A549 (cell line): ENCODE measurements around the gene DOCK9. TPM values are rescaled to one million over a fixed set of nuclear protein-coding genes. Genes with fewer than 3 reads are reported as not detected.
A peak's percentile ranks its signal among the peaks of the same experiment; 100 is the strongest.

ENCODE experiments used
- ATAC-seq, 2 experiments: fragments of 200-7000 bp in 1 of 2; fragments of >200 bp in 1 of 2; cut with Nextera tagmentation in 1 of 2; cut with Tn5 transposase in 1 of 2; 3 replicates each; pipeline versions ENCODE4 v1.8.0 to v1.9.1; 2018 to 2020; ENCODE audit warnings: mild to moderate bottlenecking in 1 of 2, moderate library complexity in 1 of 2
- CTCF ChIA-PET: fragments of 300-600 bp; sonication (Branson Sonifier 250); formaldehyde crosslinking; extraction: SDS; loops from one replicate; lab custom pipeline; 2021; ENCODE audit warnings: antibody characterized with exemption, inconsistent platforms; lab: Yijun Ruan, JAX
- POLR2A ChIA-PET: fragments of 350-600 bp; formaldehyde crosslinking; extraction: SDS; loops from one replicate; lab custom pipeline; 2021; ENCODE audit warnings: antibody characterized with exemption, inconsistent platforms; lab: Yijun Ruan, JAX
- DNase-seq, 2 experiments: peaks; one replicate each; pipeline versions ENCODE4 v3.0.0 to v3.0.0-alpha.2; 2011 to 2016; ENCODE audit warnings: low read depth in 1 of 2, low spot score in 1 of 2
- FAIRE-seq: peaks from 2 replicates; lab custom pipeline; 2011; peaks lifted over from hg19 to GRCh38; lab: Jason Lieb, UNC
- H3K27ac ChIP-seq, 2 experiments: fragments of >200 bp; sonication (Bioruptor Twin); formaldehyde crosslinking; 3 replicates each; pipeline ENCODE4 v1.5.1; 2016 to 2017
- H3K4me1 ChIP-seq: fragments of >200 bp; sonication (Bioruptor Twin); formaldehyde crosslinking; 3 replicates; pipeline ENCODE4 v1.6.1; 2016
- H3K4me2 ChIP-seq: fragments of >200 bp; sonication (Bioruptor Twin); formaldehyde crosslinking; 3 replicates; pipeline ENCODE4 v1.6.1; 2016
- H3K4me3 ChIP-seq: fragments of >200 bp; sonication (Bioruptor Twin); formaldehyde crosslinking; 3 replicates; pipeline ENCODE4 v1.5.1; 2016
- H3K9me3 ChIP-seq: fragments of >200 bp; sonication (Bioruptor Twin); formaldehyde crosslinking; 3 replicates; pipeline ENCODE4 v1.6.1; 2016
- EP300 ChIP-seq, 2 experiments: fragments of >200 bp; sonication (Bioruptor Twin); formaldehyde crosslinking; IDR thresholded peaks; 2 replicates in 1 of 2; 3 replicates in 1 of 2; pipeline ENCODE4 v1.6.1; 2016 to 2017
- ESRRA ChIP-seq: fragments of 150-350 bp; IDR thresholded peaks from 2 replicates; pipeline ENCODE4 v1.6.1; 2014; ENCODE audit warnings: mild to moderate bottlenecking, low read length, borderline replicate concordance
- FOXS1 ChIP-seq: fragments of 250-450 bp; sonication (Bioruptor Pico); IDR thresholded peaks from 2 replicates; pipeline ENCODE4 v1.5.0; 2020; ENCODE audit warnings: mild to moderate bottlenecking, moderate library complexity
- GATA3 ChIP-seq: IDR thresholded peaks from 2 replicates; pipeline ENCODE4 v1.6.1; 2012; ENCODE audit warnings: borderline replicate concordance
- HOXB13 ChIP-seq: fragments of 250-450 bp; sonication (Bioruptor Pico); IDR thresholded peaks from 2 replicates; pipeline ENCODE4 v1.5.0; 2020; ENCODE audit warnings: low read depth, mild to moderate bottlenecking, moderate library complexity
- HOXB5 ChIP-seq: fragments of 250-450 bp; sonication (Bioruptor Pico); IDR thresholded peaks from 2 replicates; pipeline ENCODE4 v1.5.0; 2020; ENCODE audit warnings: mild to moderate bottlenecking, moderate library complexity
- KDM1A ChIP-seq: fragments of 200-600 bp; sonication (generic); IDR thresholded peaks from 2 replicates; pipeline ENCODE4 v1.6.1; 2016; ENCODE audit warnings: low read depth, mild to moderate bottlenecking
- KDM5A ChIP-seq: fragments of 200-600 bp; sonication (generic); IDR thresholded peaks from 2 replicates; pipeline ENCODE4 v1.6.1; 2016; ENCODE audit warnings: antibody characterized with exemption, mild to moderate bottlenecking
- MAFK ChIP-seq: fragments of 450-650 bp; IDR thresholded peaks from 2 replicates; pipeline ENCODE4 v1.6.1; 2014; ENCODE audit not compliant: partially characterized antibody
- NFE2L2 ChIP-seq: fragments of 150-350 bp; conservative IDR thresholded peaks from 2 replicates; pipeline ENCODE4 v1.6.1; 2014; ENCODE audit warnings: low read length
- PHF8 ChIP-seq: fragments of 200-600 bp; sonication (generic); IDR thresholded peaks from 2 replicates; pipeline ENCODE4 v1.6.1; 2016; ENCODE audit warnings: low read depth, mild to moderate bottlenecking, antibody characterized with exemption, moderate library complexity, borderline replicate concordance
- SMC3 ChIP-seq: fragments of >200 bp; sonication (Bioruptor Twin); formaldehyde crosslinking; IDR thresholded peaks from 3 replicates; pipeline ENCODE4 v1.6.1; 2018; ENCODE audit warnings: inconsistent platforms
- ZC3H11A ChIP-seq: fragments of 450-650 bp; IDR thresholded peaks from 2 replicates; pipeline ENCODE4 v1.6.1; 2014; ENCODE audit warnings: antibody characterized with exemption, mild to moderate bottlenecking
- ZFP36 ChIP-seq: fragments of 450-650 bp; IDR thresholded peaks from 2 replicates; pipeline ENCODE4 v1.6.1; 2014; ENCODE audit warnings: borderline replicate concordance; ENCODE audit not compliant: partially characterized antibody
- WGBS: methylation state at CpG from one replicate; pipeline ENCODE4 v1.1.6; 2017; ENCODE audit errors: missing lambda C conversion rate; 5-methylcytosine and 5-hydroxymethylcytosine counted together
- polyA plus RNA-seq, 4 experiments: library from polyadenylated mRNA; depleted of rRNA in 3 of 4; stranded (reverse); fragments of >200 nt; fragmentation: RNase III in 1 of 4; extraction: RNeasy Plus Mini Kit Qiagen cat#74134 plus additional on column Dnase treatment in 1 of 4; gene quantifications; 2 replicates in 3 of 4; 3 replicates in 1 of 4; pipeline ENCODE4 v1.2.3, GENCODE V29; 2011 to 2017
- TF ChIP-seq, protein P1 (sequence below): fragments of >200 bp; sonication (Bioruptor Twin); formaldehyde crosslinking; IDR thresholded peaks from 3 replicates; pipeline ENCODE4 v1.6.1; 2016
- TF ChIP-seq, protein P2 (sequence below): fragments of >200 bp; sonication (Bioruptor Twin); formaldehyde crosslinking; IDR thresholded peaks from 2 replicates; pipeline ENCODE4 v1.6.1; 2016
- TF ChIP-seq, protein P3 (sequence below): IDR thresholded peaks from 2 replicates; pipeline ENCODE4 v1.6.1; 2012
- TF ChIP-seq, protein P4 (sequence below): fragments of 250-450 bp; sonication (Bioruptor Pico); IDR thresholded peaks from 2 replicates; pipeline ENCODE4 v1.5.0; 2021; ENCODE audit warnings: mild to moderate bottlenecking, moderate library complexity, borderline replicate concordance
- TF ChIP-seq, protein P5 (sequence below): IDR thresholded peaks from 2 replicates; pipeline ENCODE4 v1.6.1; 2012
- TF ChIP-seq, protein P6 (sequence below): fragments of >200 bp; sonication (Bioruptor Twin); formaldehyde crosslinking; IDR thresholded peaks from 3 replicates; pipeline ENCODE4 v1.5.1; 2016
- TF ChIP-seq, protein P7 (sequence below): fragments of 250-450 bp; sonication (Bioruptor Pico); IDR thresholded peaks from 2 replicates; pipeline ENCODE4 v1.5.0; 2020; ENCODE audit warnings: low read depth, mild to moderate bottlenecking, moderate library complexity
- TF ChIP-seq, protein P8 (sequence below): fragments of 200-600 bp; sonication (generic); IDR thresholded peaks from 2 replicates; pipeline ENCODE4 v1.6.1; 2016; ENCODE audit warnings: antibody characterized with exemption, mild to moderate bottlenecking, moderate library complexity
- TF ChIP-seq, protein P9 (sequence below): IDR thresholded peaks from 2 replicates; pipeline ENCODE4 v1.6.1; 2012; ENCODE audit warnings: low read depth, borderline replicate concordance

DOCK9 gene
- polyA plus RNA-seq, 2 of the 4 experiments (the other 2 are of a cell fraction) = 34.0 to 43.9 TPM

DNA sequence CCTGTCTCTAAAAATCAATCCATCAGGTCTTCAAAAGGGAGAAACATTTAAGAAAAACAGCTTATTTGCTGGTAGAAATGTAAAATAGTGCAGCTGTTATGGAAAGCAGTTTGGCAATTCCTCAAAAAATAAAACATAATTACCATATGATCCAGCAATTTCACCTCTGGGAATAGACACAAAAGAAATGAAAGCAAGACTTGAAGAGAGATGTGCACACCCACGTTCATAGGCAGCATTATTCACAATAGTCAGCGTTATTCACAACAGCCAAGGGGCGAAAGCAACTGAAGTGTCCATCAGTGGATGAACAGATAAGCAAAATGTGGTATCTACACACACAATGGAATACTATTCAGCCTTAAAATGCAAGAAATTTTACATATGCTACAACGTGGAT is 45.1 kb upstream of the DOCK9 start:
- TF ChIP-seq PHF8 (no peak), MAFK (no peak), HOXB5 (CRISPR knock-in tag) (no peak), KDM1A (no peak), ZFP36 (no peak), KDM5A (no peak), SMC3 (no peak), ESRRA (no peak), GATA3 (no peak)
- TF ChIP-seq, protein P1, sequence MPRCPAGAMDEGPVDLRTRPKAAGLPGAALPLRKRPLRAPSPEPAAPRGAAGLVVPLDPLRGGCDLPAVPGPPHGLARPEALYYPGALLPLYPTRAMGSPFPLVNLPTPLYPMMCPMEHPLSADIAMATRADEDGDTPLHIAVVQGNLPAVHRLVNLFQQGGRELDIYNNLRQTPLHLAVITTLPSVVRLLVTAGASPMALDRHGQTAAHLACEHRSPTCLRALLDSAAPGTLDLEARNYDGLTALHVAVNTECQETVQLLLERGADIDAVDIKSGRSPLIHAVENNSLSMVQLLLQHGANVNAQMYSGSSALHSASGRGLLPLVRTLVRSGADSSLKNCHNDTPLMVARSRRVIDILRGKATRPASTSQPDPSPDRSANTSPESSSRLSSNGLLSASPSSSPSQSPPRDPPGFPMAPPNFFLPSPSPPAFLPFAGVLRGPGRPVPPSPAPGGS = no peak
- TF ChIP-seq, protein P2, sequence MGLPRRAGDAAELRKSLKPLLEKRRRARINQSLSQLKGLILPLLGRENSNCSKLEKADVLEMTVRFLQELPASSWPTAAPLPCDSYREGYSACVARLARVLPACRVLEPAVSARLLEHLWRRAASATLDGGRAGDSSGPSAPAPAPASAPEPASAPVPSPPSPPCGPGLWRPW = no peak
- TF ChIP-seq, protein P3, sequence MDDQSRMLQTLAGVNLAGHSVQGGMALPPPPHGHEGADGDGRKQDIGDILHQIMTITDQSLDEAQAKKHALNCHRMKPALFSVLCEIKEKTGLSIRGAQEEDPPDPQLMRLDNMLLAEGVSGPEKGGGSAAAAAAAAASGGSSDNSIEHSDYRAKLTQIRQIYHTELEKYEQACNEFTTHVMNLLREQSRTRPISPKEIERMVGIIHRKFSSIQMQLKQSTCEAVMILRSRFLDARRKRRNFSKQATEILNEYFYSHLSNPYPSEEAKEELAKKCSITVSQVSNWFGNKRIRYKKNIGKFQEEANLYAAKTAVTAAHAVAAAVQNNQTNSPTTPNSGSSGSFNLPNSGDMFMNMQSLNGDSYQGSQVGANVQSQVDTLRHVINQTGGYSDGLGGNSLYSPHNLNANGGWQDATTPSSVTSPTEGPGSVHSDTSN = no peak
- TF ChIP-seq, protein P4, sequence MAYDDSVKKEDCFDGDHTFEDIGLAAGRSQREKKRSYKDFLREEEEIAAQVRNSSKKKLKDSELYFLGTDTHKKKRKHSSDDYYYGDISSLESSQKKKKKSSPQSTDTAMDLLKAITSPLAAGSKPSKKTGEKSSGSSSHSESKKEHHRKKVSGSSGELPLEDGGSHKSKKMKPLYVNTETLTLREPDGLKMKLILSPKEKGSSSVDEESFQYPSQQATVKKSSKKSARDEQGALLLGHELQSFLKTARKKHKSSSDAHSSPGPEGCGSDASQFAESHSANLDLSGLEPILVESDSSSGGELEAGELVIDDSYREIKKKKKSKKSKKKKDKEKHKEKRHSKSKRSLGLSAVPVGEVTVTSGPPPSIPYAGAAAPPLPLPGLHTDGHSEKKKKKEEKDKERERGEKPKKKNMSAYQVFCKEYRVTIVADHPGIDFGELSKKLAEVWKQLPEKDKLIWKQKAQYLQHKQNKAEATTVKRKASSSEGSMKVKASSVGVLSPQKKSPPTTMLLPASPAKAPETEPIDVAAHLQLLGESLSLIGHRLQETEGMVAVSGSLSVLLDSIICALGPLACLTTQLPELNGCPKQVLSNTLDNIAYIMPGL (CRISPR knock-in tag) = no peak
- 61% methylated on average over 4 of the region's 4 CpGs for WGBS
- Histone ChIP-seq H3K4me2 (no peak overlapping the region), H3K4me1 (peaks cover 22% of the 10 kb centered on the region; the same call in 2 of the 3 replicates), H3K27ac (no peak overlapping the region), H3K9me3 (no peaks in the 10 kb centered on the region), H3K4me3 (no peak overlapping the region)
- POLR2A ChIA-PET = no interaction called here
- CTCF ChIA-PET = interaction anchor here (1.0 kb wide), 1 partner anchor 16 kb away, joined by 4 read pairs; no protein-coding TSS in a partner anchor
- DNase-seq = no peak
- FAIRE-seq = no peak
- no peak for ATAC-seq

DNA sequence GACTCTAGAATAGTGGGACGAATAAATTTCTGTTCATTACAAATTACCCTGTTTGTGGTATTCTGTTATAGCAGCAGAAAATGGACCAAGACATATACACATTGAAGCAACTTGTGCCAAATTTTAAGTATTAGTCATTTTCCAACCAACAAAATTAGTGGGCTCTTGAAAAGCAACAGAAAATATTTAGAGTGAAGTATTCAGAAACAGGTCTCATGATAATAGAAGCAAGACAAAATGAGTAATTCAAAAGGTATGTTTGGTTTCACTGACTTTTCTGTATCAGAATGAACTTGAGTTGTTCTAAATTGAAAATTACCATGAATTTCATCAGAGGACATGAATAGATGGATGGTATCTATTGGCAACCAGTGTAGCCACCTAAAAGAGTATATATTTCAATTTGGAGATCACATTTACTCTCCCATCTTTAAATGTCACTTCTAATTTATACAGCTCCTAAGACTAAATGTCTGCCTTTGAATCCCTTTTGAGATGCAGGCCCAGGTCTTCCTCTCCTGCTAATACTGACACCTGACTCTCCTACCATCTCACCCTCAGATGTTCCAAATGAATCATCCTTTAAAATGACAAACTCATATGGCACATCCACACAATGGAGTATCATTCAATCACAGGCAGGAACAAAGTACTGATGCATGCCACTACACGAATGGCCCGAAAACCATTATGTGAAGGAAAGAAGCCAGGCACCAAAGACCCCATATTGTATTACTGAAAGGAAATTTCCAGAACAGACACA is 40.7 kb upstream of the DOCK9 start:
- whole genome bisulfite sequencing = 98% methylated on average over 3 of the region's 3 CpGs
- FAIRE-seq = no peak
- ChIA-PET CTCF (interaction anchor here (1.0 kb wide), 1 partner anchor 16 kb away, joined by 3 read pairs; no protein-coding TSS in a partner anchor), POLR2A (no interaction called here)
- Histone ChIP-seq H3K9me3 (no peaks in the 10 kb centered on the region), H3K4me3 (no peak overlapping the region), H3K4me2 (peak overlapping the region; percentile 51; the same call in 2 of the 3 replicates), H3K4me1 (peaks cover 12% of the 10 kb centered on the region; the same call in 2 of the 3 replicates), H3K27ac (0 out of 6 replicates have a peak overlapping the region, but pooled peaks of 1 of the 2 experiments have one; percentile 22)
- DNase-seq = no peak
- no peak; a peak in 1 of 6 replicates for ATAC-seq
- TF ChIP-seq PHF8 (no peak), NFE2L2 (no peak), SMC3 (no peak), EP300 (IDR thresholded peaks at IDR 0.05) (no peak), KDM1A (no peak), HOXB13 (CRISPR knock-in tag) (no peak), ZC3H11A (no peak), MAFK (no peak), FOXS1 (CRISPR knock-in tag) (no peak)
- TF ChIP-seq, protein P5, sequence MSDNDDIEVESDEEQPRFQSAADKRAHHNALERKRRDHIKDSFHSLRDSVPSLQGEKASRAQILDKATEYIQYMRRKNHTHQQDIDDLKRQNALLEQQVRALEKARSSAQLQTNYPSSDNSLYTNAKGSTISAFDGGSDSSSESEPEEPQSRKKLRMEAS = no peak
- TF ChIP-seq, protein P6, sequence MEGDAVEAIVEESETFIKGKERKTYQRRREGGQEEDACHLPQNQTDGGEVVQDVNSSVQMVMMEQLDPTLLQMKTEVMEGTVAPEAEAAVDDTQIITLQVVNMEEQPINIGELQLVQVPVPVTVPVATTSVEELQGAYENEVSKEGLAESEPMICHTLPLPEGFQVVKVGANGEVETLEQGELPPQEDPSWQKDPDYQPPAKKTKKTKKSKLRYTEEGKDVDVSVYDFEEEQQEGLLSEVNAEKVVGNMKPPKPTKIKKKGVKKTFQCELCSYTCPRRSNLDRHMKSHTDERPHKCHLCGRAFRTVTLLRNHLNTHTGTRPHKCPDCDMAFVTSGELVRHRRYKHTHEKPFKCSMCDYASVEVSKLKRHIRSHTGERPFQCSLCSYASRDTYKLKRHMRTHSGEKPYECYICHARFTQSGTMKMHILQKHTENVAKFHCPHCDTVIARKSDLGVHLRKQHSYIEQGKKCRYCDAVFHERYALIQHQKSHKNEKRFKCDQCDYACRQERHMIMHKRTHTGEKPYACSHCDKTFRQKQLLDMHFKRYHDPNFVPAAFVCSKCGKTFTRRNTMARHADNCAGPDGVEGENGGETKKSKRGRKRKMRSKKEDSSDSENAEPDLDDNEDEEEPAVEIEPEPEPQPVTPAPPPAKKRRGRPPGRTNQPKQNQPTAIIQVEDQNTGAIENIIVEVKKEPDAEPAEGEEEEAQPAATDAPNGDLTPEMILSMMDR = no peak
- TF ChIP-seq, protein P7, sequence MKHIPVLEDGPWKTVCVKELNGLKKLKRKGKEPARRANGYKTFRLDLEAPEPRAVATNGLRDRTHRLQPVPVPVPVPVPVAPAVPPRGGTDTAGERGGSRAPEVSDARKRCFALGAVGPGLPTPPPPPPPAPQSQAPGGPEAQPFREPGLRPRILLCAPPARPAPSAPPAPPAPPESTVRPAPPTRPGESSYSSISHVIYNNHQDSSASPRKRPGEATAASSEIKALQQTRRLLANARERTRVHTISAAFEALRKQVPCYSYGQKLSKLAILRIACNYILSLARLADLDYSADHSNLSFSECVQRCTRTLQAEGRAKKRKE (CRISPR knock-in tag) = no peak
- TF ChIP-seq, protein P8, sequence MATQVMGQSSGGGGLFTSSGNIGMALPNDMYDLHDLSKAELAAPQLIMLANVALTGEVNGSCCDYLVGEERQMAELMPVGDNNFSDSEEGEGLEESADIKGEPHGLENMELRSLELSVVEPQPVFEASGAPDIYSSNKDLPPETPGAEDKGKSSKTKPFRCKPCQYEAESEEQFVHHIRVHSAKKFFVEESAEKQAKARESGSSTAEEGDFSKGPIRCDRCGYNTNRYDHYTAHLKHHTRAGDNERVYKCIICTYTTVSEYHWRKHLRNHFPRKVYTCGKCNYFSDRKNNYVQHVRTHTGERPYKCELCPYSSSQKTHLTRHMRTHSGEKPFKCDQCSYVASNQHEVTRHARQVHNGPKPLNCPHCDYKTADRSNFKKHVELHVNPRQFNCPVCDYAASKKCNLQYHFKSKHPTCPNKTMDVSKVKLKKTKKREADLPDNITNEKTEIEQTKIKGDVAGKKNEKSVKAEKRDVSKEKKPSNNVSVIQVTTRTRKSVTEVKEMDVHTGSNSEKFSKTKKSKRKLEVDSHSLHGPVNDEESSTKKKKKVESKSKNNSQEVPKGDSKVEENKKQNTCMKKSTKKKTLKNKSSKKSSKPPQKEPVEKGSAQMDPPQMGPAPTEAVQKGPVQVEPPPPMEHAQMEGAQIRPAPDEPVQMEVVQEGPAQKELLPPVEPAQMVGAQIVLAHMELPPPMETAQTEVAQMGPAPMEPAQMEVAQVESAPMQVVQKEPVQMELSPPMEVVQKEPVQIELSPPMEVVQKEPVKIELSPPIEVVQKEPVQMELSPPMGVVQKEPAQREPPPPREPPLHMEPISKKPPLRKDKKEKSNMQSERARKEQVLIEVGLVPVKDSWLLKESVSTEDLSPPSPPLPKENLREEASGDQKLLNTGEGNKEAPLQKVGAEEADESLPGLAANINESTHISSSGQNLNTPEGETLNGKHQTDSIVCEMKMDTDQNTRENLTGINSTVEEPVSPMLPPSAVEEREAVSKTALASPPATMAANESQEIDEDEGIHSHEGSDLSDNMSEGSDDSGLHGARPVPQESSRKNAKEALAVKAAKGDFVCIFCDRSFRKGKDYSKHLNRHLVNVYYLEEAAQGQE = no peak
- TF ChIP-seq, protein P9, sequence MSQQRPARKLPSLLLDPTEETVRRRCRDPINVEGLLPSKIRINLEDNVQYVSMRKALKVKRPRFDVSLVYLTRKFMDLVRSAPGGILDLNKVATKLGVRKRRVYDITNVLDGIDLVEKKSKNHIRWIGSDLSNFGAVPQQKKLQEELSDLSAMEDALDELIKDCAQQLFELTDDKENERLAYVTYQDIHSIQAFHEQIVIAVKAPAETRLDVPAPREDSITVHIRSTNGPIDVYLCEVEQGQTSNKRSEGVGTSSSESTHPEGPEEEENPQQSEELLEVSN = no peak
